CD4-positive, alpha-beta T cell treated with Interleukin-17A for 1 hour (primary cell): ENCODE results near the gene THBS3.
"Not testable (repeated sequence)": the region's sequence is repeated elsewhere in the genome, so short reads cannot be mapped to it uniquely, and the experiment has no call there.

Source experiments
- DNase-seq: peaks from one replicate; pipeline ENCODE4 v3.0.0-alpha.2; 2020

The THBS3 gene

DNA sequence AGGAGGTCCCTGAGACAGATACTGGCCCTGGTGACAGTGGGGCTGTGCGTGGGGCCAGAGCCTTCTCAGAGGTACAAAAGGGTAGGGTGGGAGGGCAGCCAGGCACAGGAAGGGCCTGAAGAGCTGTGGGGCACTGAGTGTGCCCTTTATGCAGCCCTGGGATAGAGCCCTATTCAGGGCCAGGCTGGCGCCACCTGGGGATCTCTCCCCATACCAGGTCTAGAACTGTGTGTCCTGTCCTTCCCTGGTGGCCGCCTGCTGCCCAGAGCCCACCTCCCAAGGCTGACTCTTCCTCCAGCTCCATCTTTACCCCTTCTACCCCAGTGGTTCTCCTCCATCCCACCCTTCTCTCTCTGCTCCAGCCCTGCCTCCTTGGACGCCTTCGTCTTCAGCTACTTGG lies 25.8 kb upstream of the THBS3 start:
- not testable (repeated sequence) for DNase-seq

DNA sequence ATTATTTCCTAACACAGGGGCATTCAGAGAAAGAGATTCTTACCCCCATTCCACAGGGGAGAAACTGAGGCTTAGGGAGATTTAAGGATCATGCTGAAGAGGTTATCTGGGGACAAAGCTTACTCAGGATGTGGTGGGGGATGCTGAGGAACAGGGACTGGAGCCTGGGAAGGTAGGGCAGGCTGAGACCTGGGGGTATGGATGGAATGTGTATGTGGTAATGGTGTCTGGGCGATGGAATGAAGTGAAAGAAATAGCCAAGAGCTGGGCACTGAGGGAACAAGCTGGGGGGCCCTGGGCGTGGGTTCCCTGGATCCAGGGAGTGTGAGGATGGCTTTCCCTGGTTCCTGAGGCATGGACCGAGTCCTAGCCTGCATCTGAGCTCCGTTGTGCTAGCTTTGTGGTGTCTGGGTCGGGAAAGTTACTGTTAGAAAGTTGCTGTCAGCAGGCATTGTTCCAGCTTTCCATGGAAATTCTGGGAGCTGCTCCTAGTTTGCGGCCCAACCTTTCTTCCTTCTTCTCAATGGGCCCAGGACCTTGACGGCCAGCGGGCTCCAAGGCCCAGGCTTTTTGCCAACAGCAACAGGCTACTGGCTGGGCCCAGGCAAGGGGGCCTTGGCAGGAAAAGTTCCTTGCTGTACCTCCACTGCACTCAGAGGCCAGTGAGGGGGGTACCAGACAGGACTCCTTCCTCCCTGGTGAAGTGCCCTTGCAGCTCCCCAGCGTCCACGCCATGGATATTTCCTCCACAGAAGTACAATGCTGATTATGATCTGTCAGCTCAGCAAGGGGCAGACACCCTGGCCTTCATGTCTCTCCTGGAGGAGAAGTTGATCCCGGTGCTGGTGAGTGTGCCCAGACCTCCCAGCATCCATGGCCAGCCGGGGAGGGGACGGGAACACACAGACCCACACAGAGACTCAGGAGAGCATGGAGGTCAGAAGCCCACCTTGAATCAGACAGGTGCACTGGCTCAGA lies 24.6 kb upstream of the THBS3 start:
- DNase-seq, result not testable (repeated sequence)

DNA sequence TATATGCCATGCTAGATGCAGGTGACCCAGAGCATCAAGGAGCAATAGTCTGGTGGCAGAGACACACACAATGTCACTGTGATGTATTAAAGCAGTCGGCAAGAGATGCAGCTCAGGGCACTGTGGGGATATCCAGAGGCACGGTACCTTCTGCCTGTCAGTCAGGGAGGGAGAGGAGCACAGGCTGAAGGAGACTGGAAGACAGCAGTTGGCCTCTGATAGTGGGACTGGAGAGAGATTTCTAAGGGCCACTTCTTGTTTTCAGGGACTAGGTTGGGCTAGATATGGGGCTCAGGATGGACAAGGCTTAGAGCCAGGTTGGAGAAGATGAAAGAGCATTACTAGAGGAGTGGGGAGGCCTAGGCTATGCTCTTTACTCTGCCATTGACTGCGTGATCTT lies 23.6 kb upstream of the THBS3 start:
- DNase-seq, result not testable (repeated sequence)

DNA sequence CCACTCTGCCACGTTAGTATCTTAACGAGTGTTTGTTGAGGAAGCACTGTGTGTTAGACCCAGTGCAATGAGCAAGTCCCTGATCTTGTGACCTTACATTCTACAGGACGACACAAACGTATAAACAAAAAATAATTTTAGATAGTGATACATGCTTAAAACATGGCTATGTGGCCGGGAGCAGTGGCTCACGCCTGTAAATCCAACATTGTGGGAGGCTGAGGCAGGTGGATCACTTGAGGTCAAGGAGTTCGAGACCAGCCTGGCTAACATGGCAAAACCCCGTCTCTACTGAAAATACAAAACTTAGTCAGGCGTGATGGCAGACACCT lies 20.4 kb upstream of the THBS3 start:
- DNase-seq, result no peak

DNA sequence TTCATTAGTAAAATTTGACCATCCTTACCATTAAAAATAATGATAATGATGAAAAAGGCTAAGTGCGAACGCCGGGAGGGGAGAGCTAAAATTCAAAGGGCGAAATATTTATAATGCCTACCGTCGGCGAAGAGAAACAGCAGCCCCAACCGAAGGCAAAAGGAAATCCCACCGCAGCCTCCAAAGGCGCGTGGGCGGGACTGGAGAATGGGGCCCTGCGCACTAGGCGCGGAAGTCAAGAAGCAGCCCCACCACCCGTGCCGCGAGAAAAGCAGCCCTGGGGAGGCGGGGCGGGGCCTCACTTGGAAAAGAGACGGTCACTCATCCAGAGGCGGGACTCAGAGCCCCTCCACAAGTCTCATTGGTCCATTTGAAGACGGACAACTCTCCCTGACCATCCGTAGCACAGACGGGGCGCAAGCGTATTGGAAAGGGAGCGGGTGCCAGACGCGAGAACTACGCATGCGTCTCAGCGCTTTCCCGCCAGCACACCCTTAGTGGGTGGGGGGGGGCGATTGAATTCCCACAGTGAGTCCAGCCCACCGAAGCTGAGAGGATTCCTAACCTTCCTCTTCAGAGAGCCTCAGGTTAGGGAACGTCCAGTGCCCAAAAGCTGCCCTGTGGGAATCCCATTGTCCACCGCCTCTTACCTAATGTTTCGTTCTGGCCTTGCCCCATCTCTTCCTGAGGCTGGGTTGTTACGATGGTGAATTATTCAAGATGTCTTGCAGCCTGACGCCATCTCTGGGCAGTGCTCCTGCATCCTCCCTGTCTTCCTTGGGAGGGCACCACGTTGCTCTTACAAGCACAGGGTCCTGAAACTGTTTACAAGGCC lies 19.8 kb upstream of the THBS3 start:
- DNase-seq, result peak; percentile 100

DNA sequence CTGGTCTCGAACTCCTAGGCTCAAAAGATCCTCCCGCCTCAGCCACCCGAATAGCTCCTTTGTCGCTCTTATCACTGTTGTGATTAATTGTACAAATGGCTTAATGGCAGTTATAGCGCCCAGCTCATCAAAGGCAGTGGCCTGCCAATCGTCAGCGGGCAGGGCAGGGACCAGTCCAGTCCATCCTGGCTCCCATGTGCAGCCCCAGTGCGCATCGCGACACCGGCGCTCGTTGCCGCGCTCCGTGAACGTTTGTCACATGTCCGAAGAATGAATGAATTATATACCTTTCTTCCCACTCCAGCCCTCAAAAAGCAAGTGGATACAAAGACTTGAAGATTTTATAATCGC lies 19.2 kb upstream of the THBS3 start:
- DNase-seq, result no peak

DNA sequence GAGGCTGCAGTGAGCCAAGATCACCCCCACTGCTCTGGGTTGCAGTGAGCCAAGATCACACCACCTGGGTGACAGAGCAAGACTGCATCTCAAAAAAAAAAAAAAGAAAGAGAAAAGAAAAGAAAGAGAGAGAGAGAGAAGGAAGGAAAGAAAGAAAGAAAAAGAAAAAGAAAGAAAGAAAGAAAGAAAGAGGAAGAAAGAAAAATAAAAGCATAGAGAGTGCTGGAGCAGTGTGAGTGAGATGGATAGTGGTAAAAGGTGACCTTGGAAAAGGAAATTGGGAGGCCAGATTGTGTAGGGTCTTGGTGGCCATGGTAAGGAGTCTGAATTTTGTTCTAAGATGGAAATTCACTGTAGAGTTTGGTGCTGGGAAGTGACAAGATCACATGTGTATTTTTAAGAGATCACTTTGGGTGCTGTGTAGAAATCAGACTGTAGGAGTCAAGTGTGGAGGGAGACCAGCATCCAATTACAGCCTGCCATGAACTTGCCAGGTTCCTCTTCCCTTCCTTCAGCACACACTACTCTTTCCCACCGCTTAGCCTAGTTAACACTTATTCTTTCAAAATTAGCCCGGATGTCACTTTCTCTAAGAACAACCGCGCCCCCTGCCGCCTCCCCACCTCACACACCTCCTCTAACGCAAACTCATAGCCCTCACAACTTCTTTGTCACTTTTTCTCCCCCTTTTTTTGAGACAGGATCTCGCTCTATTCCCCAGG lies 18.7 kb upstream of the THBS3 start:
- peak; percentile 89 for DNase-seq

DNA sequence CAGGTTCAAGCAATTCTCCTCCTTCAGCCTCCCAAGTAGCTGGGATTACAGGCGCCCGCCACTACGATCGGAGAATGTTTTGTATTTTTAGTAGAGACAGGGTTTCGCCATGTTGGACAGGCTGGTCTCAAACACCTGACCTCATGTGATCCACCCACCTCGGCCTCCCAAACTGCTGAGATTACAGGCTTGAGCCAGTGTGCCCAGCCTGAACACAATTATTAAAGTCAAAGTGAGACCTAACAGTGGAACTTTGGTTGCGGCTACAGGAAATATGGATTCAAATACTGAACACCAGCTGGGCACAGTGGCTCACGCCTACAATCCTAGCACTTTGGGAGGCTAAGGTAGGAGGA lies 17.7 kb upstream of the THBS3 start:
- DNase-seq, result not testable (repeated sequence)

DNA sequence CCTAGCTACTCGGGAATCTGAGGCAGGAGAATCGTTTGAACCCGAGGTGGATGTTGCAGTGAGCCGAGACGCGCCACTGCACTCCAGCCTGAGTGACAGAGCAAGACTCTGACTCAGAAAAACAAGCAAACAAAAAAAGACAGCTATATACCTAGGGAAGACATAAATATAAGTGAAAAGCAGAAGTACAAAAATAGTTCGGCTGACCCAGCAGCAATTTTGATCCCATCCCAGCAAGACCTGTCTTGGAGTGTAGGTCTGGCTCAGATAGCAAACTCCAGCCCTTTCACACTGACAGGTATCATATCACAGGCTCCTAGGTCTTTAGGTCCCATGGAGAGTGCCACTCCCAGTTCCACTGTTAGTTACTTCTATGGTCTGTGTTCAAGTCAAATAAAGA lies 15.3 kb upstream of the THBS3 start:
- no peak for DNase-seq

DNA sequence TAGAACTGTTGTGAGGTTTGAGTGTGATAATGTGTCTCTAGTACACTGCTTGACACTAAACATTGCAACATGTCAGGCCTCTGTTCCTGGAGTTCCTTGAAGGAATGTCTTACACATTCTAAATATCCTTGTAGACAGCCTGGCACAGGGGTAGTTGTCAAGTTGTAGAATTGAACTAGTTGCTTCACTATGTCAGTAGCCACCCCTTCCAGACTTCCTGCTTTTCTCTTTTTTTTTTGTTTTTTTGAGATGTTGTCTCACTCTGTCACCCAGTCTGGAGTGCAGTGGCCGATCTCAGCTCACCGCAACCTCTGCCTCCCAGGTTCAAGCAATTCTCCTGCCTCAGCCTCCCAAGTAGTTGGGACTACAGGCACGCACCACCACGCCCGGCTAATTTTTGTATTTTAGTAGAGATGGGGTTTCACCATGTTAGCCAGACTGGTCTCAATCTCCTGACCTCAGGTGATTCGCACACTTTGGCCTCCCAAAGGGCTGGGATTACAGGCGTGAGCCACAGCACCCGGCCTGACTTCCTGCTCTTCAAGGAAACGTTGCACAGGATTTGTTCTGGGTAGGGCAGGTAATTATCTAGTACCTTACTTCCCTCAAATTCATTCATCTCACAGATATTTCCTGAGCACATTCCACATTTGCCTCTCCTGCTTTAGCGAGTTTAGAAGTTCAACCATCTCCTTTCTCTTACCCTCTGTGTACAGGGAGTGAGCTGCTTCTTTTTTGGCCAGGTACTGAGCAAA lies 12.7 kb upstream of the THBS3 start:
- not testable (repeated sequence) for DNase-seq

DNA sequence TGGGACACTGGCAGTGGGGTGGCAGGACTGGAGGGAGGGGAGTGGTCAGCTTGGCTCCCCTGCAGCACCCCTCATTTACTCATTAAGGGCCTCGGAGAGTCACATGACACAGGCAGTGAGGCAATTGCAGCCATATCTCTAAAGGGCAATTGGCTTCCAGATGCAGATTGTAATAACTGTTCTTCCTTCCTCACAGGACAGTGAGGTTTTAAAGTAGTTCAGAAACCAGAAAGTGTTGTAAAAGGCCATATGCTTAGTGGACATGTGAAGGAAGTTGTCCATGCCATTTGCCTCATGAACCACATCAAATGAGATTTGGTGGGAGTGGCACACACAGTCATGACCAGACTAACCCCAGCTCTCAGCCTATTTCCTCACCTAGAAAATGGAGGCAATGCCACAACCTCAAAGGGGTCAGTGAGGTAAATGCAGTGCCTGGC lies 11.9 kb upstream of the THBS3 start:
- DNase-seq, result peak; percentile 57

DNA sequence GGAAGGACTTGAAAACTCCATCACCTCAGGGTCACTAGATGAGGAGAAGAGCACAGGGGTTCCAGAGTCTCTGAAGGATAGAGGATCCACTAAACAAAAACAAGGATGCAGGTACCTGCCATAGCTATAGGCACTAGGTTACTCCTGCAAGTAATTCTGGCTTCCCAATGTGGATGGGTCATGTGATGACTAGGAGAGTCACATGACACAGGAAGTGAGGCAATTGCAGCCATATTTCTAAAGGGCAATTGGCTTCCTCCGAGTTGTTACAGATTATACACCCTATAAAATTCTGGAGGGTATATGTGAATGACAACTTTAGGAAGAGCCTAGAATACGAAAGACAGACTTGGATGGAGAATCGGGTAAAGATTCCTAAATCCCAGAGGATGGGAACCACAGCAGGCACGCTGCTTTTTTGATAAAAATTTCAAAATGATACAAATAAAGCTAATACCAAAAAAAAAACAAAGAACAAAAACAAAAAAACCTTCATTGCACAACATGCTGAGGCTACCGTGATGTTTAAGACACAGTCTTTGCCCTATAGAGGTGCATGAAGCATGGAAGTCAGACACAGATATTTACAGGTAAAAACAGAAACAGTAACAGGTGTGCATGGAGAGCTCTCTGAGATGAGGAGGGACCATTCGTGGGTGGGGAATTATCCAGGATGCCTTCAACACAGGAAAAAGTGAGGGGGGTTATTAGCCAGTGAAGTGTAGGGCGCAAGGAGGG lies 11.3 kb upstream of the THBS3 start:
- peak; percentile 46 for DNase-seq

DNA sequence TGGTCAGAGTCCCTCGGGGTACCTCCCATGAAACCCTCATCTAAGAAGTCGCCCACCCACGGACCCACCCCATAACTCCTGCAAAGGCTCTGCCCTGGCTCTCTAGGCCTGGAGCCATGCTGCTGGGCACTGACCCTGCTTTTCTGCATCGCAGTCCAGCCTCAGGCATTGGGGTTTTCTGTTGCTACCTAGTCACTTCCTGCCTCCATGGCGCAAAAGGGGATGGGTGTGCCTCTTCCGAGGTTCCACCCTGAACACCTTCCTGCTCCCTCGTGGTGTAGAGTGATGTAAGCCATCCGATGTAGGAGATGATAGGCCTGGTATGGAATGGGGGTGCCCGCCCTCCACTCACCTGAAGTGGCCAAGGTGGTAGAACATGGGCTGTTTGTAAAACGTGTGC lies 7.0 kb upstream of the THBS3 start:
- peak; percentile 60 for DNase-seq

DNA sequence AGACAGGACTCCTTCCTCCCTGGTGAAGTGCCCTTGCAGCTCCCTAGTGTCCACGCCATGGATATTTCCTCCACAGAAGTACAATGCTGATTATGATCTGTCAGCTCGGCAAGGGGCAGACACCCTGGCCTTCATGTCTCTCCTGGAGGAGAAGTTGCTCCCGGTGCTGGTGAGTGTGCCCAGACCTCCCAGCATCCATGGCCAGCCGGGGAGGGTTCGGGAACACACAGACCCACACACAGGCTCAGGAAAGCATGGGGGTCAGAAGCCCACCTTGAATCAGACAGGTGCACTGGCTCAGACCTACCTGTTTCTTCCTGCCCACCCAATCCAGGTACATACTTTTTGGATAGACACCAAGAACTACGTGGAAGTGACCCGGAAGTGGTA lies 4.3 kb upstream of the THBS3 start:
- not testable (repeated sequence) for DNase-seq

DNA sequence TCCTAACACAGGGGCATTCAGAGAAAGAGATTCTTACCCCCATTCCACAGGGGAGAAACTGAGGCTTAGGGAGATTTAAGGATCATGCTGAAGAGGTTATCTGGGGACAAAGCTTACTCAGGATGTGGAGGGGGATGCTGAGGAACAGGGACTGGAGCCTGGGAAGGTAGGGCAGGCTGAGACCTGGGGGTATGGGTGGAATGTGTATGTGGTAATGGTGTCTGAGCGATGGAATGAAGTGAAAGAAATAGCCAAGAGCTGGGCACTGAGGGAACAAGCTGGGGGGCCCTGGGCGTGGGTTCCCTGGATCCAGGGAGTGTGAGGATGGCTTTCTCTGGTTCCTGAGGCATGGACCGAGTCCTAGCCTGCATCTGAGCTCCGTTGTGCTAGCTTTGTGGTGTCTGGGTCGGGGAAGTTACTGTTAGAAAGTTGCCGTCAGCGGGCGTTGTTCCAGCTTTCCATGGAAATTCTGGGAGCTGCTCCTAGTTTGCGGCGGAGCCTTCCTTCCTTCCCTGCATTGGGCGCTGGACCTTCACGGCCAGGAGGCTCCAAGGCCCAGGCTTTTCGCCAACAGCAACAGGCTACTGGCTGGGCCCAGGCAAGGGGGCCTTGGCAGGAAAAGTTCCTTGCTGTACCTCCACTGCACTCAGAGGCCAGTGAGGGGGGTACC lies 3.8 kb upstream of the THBS3 start:
- not testable (repeated sequence) for DNase-seq

DNA sequence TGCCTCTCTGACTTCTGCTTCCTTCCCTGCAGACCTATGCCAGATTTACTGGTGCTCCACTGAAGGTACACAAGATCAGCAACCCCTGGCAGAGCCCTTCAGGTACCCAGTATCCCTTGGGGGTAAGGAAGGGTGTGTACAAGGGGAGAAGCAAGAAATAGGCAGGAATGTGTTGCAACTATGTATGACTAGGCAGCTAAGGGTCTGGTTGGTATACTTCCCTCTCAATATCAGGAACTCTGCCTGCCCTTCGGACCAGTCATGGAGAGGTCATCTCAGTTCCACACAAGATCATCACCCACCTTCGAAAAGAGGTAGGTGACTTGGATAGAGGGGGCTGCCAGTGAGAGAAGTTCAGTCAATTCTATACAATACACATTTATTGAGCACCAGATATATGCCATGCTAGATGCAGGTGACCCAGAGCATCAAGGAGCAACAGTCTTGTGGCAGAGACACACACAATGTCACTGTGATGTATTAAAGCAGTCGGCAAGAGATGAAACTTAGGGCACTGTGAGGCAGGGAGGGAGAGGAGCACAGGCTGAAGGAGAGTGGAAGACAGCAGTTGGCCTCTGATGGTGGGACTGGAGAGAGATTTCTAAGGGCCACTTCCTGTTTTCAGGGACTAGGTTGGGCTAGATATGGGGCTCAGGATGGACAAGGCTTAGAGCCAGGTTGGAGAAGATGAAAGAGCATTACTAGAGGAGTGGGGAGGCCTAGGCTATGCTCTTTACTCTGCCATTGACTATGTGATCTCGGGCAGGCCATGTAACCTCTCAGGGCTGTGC lies 2.8 kb upstream of the THBS3 start:
- DNase-seq, result no peak

DNA sequence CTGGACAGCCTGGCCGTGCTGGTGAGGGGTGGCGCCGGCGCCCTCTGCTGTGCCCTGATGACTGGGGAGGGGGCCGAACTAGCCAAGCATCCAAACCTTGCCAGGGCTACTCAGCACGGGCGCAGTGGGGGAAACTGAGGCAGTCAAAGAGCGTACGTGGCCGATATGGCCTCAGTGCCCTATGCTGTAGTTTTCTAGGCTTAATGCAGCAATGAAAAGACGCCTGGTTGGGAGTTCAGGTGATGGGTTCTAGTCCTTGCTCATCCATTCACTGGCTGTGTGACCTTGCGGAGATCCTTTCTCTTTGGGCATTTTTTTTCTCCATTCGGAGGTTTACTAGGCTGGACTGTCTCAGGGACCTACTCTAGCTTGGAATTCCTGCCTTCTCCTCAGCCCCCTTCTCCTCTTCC lies 1.6 kb upstream of the THBS3 start:
- no peak for DNase-seq

DNA sequence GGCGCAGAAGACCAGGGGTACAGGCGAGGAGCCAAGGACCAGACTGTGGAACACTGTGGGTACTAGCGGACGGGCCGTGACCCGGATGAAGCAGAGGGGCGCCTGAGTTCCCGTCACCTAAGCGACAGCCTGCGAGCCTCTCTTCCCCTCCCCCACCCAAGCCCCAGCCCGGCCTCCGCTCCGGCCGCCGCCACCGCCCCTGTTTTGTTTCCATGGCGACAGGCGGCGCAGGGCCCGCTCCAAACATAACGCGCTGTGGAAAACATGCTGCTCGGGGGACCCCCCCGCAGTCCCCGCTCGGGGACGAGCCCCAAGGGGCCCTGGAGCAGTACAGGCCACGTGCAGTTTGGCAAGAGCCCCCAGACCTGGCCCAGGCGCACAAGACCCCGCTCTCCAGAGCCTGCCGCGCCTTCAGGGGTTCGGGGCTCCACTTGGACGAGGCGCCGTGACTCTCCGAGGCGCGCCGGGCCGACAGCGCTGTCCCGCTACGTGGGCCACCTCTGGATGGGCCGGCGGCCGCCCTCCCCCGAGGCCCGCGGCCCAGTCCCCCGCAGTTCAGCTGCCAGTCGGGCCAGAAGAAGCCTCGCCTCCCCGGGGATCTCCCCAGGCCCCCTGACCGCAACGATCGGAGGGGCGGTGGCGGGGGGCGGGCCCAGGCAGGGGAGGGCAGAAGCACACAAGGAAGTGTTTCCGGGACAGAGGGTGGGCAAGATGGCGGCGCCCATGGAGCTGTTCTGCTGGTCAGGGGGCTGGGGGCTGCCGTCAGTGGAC lies 1.0 kb upstream of the THBS3 start, which contains the start of gene MTX1:
MTX1 (plus strand) TSS at position 155 of the 771 bp plus-strand sequence; CDS start at position 265, 110 bp downstream.
- DNase-seq, result peak; percentile 95
